HT1080 (cell line): ENCODE measurements around the gene TAF8. TPM values are rescaled to one million over a fixed set of nuclear protein-coding genes. Genes with fewer than 3 reads are reported as not detected.
A peak's percentile ranks its signal among the peaks of the same experiment; 100 is the strongest.

ENCODE experiments used
- DNase-seq: peaks from one replicate; pipeline ENCODE4 v3.0.0-alpha.2; 2015; ENCODE audit warnings: low read depth
- total RNA-seq: library from RNA; depleted of rRNA; stranded (reverse); fragments of >200 nt; shearing (Covaris generic); gene quantifications from 2 replicates; pipeline ENCODE4 v1.2.3, GENCODE V29; 2014

Gene TAF8
- total RNA-seq, 1 experiment from 2014 or later: 18.4 TPM

DNA sequence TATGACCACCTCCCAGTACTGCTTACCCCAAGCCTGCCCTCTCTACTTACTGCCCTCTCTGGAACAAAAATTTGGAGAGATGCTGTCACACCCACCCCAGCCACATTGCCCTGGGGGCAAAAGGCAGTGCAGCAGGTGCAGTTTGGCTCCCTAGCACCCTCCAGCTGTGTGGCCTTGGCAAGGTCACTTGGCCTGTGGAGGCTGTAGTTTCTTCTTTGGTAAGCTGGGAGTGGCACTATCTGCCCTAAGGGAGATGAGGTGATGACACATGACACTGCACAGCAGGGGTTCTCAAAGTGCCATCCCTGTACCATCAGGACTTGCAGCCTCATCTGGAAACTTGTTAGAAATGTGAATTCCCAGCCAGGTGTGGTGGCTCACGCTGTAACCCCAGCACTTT lies 44.8 kb downstream of the TAF8 start:
- no peak for DNase-seq

DNA sequence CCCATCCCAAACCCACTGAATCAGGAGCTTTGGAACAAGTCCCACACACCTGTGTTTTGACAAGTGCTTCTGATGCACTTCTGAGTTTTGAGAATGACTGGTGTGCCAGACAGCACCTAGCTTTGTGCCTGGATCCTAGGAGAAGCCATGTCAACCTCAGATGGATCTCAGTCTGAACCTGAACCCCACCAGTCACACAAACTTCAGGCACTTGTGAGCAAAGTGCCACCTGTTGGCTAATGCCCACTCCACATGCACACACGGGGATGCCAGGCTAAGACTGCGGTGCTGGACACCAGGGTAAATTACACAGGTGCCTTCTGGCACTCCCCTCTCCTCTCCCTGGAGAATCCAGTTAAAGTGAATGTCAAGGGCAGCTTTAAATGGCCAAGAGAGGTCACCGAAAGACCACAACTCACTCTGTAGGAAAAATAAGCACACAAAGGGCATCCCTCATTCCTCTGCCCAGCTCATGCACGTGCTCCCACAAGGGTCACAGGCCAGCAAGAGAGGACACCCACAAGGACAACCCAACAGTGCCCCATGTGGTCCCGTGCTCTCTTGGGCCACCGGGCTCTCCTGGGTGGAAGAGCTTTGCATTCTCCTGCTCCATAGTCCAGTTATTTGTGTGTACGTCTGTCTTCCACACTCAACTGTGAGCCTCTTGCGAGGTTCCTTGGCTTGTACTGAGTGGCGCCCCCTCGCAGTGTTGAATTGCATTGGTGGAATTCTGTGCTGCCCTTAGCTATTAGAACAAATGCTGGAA lies 45.6 kb downstream of the TAF8 start:
- no peak for DNase-seq

DNA sequence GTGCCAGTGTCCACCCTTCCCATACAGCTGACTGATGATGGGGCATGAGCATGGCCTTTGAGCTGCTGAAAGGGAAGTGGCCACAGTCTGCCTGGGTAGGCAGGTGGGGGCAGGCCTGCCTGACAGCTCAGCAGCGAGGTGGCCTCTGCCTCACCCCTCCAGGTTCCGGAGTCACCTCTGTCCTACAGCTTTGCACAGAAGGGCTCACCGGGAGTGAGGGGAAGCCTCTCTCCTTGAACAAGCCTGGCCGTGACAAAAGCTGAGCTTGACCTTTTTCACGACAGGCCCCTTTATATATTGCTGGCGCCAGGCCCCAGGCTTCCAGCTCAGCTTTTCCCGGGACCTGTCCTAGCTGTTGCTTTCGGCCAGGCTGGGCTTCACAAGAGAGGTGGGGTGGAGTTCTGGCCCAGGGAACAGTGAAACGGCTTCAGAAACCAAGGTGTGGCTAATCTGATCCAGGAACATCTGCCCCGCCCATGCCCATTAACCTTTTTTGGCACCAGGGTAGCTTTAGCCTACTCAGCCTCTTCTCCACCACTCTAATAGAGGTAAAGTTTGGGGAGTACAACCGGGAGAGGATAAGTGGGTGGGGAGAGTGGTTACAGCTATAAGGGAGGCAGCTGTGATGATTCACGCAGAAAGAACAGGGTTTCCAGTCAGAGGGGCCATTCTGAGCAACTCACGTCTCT lies 49.2 kb downstream of the TAF8 start:
- DNase-seq: peak; percentile 78

DNA sequence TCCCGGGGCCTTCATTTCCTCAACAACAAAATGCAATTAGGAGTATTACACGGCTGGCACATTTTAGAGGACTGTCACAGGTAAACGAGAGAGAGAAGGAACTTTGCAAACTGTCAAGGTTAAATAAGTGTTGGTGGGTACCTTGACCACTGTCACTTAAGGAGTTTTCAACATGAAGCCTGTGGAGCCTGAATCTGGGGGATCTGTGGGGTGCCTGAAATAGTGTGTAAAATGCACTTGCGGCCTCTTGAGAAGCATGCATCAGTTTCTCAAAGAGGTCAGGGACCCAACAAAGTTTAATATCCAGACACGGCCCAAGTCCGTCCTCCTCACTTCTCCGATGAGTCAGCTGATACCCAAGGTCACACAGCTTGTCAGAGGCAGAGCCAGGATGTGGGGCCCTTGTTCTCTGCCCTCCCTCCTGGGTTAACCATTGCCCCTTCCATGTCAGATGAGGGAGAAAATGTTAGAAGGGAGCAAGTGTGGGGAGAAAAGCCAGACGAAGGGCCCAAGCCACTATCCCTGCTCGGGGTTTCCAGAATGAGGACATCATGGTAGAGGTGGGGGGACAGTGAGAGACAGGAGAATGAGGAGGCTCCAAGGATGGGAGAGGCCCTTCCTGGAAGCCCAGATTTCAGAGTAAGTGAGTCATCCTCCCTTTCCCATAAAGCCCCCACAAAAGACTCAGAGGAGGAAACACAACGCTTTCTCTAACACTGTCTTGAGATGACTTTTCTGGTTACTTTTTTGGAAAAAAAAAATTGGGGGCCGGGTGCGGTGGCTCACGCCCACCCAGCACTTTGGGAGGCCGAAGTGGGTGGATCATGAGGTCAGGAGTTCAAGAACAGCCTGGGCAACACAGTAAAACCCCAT lies 49.9 kb downstream of the TAF8 start:
- peak; percentile 86 for DNase-seq

DNA sequence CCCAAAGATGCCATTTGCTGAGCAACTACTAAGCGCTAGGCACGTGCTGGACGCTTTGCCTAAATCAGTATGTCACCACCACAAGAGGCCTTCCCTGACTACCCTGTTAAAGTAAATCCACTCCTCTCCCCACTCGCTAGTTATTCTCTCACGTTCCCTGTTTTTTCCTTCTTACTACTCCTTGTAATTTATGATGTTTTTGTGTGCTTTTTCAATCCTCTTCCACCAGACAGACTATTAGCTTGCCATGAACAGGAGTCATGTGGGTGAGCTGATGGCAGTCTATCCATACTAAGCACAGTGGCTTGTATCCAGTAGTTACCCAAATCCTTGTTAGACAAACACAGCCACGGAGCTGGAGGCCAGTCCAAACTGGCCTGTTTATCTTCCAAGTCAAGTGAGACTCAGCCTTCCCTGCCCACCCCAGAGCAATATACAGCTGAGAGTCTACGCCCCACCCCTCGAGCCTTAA lies 50.9 kb downstream of the TAF8 start:
- DNase-seq: no peak

DNA sequence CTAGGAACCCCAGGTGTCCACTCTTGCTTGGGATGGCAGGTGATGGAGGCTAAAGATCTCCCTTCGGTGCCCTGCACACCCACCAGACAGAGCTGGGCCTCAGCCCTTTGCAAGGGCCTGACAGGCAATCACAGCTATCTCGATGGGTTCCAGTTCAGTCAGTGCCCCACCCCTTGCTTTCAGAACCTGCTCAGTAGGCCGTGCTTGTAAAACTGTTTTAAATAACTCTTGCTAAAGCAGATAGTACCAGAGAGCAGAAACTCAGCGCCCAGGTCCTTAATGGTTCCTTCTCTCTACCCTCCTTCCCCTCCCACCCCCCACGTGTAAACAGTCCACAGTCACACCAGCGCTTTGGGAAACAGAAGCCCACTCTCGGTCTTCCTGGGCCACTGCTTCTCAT lies 52.9 kb downstream of the TAF8 start:
- DNase-seq: no peak

DNA sequence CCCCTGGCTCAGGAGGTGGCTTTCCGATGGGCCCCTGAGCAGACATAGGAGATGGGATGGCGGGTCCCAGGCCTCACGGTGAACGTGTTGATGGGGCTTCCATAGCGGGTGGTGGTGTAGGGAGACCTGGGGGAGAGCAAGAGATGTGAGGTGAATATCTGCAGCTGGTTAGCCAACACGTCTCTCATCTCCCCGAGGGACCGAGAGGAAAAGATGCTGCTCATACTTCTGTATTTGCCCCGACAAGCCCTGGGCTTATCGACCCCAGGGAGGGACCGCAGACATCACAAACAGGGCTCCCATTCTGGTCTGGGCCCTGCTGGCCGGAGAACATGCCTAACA lies 53.4 kb downstream of the TAF8 start:
- DNase-seq: no peak

DNA sequence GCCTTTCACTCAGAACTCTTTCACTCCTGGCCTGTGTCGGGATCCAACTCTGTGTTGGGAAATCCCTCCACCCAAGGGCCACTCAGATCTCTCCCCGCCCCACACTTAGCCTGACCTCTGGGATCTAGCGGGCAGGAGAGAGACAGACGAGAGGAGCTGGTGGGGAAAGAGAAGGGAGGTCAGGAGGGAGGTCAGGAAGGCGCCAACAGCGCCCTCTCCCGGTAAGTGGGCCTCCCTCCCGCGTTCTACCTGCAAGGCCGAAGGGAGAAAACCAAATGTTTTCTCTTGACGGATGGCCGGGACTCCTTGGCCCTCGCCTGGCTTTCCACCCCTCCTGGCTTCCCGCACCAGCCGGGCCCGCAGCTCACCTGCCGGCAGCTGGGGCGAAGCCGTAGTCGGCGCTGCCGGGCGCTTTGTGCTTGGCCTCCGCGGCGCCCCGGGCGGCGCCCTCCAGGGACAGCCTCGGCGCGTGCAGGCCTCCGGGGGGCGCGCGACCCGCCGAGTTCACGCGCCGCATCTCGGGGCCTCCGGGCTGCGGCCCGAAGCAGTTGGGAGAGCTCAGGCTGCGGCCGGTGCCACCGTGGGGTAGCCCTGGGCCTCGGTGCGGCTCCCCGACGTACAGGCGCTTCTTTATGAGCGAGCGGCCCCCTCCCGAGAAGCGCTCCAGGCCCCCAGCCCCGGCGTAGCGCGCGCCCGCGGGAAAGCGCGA lies 53.9 kb downstream of the TAF8 start:
- no peak for DNase-seq

DNA sequence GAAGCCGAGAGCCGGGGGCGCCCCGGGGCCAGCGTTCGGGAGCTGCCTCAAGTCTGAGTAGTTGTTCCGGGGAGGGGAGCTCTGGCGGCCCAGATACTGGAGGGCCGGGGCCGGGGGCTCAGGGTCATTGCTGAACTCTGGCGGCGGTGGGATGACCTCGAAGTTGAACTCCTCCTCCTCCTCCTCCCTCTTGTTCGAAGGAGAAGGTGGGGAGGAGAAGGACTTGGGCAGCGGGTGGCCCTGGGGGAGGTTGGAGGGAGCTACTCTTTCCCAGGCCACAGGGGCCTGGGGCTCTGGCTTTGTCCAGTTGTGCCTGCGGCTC lies 54.4 kb downstream of the TAF8 start:
- no peak for DNase-seq

DNA sequence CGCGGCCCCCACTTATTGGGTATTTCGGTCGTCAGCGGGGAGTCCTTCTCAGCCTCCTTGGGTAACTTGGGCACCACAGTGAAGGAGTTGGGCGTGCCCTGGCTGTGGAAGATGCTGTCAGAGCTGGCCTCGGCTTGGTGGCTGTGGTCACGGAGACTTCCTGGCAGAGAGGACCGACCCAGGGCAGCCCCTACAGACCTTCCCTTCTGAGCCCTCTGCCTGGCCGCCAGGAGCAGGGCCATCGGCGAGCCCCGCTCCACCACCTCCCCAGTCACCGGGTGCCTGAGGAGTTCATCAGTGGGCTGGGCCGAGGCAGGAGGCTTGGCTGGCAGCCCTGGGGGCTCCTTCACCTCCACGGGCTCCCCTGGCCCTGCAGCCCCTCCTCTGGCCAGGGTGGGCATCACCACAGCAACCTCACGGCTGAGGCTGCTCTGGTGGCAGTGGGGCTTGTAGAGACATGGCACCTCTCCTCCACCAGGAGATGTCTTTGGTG lies 54.9 kb downstream of the TAF8 start:
- DNase-seq: no peak

DNA sequence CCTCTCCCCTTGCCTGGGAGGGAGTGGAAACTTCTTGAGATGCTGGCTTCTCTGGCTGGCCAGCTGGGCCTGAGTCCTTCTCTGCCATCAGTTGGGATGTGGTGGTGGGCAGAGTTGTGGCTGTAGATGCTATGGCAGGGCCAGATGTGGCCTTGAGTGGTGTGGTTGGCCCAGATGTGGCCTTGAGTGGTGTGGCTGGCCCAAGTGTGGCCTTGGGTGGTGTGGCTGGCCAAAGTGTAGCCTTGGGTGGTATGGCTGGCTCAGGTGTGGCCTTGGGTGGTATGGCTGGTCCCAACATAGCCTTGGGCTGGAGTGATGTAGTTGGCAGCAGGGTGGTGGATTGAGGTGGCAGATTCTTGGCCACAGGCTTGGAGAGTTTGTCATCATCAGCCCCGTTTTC lies 55.4 kb downstream of the TAF8 start:
- no peak for DNase-seq

DNA sequence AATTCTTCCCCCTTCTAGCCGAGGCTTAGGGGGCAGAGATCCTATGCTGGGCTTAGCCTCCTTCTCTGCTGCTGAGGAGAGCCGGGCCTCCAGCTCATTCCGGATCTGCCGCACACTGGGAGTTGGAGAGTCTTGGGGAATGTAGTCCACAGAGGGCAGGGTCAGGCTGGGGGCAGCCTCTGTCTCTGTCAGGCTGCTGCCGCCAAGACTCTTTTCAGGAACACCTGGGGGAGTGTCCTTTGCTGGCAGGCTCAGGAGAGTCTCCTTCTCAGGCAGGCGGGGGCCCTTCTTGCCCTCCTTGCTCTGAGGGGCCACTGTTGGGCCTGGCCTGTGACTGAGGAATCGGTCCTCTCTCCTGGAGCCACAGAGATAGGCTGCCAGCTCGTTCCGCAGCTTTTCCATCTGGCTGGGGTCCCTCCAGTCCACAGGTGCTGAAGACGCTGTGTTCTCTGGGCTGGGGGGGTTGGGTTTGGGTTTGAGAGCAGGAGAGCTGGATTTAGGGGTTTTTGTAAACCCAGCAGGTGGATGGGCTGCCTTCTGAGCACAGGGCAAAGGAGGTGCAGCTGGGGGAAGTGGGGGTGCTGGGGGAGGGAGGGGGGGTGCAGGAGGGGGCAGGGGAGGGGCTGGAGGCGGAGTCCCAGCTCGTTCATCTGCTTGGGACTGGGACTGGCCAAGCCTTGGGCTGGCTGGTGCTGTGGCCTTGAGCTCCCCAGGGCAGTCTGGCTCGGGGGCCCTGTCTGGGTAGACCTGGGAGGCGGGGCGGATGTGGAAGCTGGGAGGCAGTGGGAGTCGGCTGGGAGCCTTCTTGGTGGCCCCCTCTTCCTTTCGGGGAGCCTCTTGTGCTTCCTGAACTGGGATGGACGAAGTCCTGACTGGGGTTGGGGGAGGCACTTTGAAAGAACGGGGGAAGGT lies 56.0 kb downstream of the TAF8 start:
- DNase-seq: no peak

DNA sequence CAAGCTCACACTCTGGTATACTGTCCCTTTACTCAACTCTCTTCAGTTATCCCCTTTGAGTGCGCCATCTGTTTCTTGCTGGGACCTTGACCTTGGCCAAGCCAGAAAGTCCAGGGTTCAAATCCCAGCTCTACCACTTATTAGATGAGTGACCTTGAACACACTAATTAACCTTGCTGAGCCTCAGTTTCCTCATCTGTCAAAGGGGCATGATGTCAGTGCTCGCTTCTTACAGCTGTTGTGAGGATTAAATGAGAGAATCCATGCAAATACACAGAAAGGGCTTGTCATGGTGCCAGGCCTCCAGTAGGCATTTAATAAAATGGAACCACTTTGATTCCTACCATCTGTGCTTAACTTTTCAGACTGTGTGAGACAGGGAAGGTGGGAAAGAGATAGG lies 57.7 kb downstream of the TAF8 start:
- DNase-seq: no peak

DNA sequence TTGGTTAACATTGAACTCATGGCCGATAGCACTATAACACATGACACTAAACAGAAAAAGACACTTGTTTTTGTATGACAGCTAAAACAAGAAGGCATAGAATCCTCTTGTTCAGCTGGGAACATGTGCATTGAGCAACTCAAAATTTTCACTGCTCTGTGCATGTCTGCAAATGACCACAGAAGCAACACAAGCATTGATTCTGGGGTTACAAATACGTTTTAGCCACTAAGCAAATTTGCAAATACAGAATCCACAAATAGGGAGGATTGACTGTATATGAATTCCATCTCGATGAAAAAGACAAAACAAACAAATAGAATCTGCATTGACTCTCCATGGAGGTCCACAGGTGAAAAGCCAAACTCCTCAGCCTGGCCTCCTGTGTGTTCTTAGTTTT lies 60.4 kb downstream of the TAF8 start:
- DNase-seq: no peak

DNA sequence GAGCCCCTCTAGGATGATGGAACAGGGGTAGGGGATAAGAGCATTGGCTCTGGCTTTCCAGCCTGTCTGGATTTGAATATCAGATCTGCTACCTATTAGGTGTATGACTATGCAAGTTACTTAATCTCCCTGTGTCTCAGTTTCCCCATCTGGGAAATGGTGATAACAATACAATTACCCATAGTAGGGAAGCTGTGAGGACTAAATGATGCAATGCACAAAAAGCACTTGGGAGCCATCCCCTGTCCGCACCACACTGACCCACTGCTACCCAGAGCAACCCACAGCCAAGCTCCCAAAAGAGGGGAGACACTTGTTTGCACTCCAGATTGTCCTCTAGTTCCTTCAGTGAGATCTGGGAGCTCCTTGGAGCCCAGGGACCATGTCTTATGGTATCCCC lies 62.0 kb downstream of the TAF8 start:
- DNase-seq: no peak

DNA sequence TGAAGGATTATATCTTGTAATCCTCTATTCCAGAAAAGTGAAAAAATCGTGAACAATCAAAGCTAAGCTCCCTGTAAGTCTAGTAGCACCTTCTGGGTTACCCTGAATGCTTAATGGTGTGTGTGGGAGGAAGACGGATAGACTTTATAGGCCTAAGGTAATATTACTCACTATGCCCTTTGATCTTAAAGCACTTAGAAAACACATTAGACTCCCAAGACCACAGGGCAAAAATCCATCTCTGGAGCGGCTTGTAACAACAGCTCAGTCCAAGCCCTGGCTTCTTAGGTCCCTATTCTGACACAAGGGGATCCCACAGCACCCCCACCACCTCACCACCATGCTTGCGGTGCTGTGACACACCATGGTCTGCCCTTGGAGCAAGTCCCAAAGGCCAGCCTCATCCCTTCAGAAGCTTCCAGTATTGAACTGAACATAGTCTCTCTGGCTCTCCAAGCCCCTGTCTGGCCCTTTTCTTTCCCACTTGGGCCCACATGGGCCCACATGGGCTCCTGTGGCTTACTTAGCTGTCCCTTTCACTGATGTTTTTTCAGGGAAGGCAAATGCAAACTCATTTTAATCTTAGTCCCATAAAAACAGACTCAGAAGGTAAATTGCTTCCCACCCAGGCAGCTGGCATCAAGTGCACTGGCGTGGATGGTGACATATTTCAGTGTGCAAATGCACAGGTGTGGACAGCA lies 63.8 kb downstream of the TAF8 start:
- DNase-seq: peak; percentile 51

DNA sequence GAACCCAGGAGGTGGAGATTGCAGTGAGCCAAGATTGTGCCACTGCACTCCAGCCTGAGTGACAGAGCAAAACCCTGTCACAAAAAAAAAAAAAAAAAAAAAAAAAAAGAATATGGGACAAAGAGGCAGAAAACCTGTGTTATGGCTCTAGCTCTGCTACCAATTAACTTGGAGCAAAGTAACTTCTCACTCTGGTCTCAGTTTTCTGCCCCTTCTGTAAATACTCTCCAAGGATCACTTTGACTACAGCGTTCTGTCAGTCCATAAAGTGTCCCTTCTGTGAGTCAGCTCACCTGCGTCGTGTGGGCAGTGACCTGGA lies 67.5 kb downstream of the TAF8 start:
- DNase-seq: no peak

DNA sequence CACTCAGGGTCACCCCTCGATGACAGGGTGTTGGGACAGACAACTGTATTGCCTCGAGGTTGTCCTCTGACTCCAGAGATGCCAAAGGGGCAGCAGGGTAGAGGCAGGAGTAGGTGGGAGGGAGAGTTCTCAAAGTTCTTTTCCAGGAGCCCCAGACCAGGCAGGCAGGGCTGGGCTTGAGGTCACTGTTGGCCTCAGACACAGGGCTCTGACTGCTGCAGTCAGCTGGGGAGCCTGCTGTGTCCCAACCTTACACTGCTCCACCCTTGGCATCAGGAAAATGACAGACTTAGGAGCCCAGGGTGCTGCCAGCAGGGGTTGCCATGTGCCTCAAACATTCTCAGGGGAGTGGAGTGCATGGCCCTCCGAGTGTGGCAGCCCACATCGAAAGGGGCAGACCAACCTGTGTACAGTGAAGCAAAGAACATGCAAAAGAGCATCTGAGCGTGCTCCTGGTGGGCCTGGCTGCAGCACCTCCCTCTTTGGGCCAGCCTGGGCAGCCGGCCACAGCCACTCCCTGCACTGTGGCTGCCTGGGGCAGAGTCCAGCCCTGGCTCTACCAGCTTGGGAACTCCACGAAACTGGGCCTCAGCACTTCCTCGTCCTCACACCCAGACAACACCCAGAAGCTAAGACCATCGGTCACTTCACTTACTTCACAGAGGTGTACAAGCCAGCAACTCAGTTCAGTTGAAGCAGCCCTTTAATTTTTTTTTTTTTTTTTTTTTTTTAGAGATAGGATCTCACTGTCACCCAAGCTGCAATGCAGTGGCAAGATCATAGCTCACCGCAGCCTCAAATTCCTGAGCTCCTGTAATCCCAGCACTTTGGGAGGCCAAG lies 68.1 kb downstream of the TAF8 start:
- no peak for DNase-seq
